Measurements from ENCODE around the gene UBE2S.

DNA sequence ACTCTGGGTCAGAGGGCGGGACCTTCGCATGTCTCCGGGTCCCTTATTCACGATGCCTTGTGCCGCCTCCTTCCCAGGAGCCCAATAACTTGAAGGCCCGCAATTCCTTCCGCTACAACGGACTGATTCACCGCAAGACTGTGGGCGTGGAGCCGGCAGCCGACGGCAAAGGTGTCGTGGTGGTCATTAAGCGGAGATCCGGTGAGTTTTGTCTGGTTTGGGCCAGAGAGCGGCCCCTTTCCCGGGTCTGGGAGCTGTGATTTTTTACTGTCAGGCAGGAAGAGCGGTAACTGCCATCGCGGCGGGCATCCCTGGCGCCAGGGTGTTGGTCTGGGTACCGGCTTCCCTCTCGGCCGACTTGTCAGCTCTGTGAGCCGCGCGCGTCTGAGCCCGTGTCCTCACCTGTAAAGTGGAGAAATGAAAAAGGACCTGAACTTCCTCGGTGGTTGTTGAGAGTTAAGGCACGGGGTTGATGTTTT, 21.1 kb downstream of the UBE2S start:
- TF ChIP-seq POLR2A (IDR thresholded peaks at IDR 0.05) (no peak), CTCF (IDR thresholded peaks at IDR 0.05) (no peak)
